Measurements from ENCODE around the gene YWHAG.
A peak's percentile ranks its signal among the peaks of the same experiment; 100 is the strongest.
"Not testable (repeated sequence)": the region's sequence is repeated elsewhere in the genome, so short reads cannot be mapped to it uniquely, and the experiment has no call there.

YWHAG gene

GRCh38 chr7:76397409-76398183 lies 38.8 kb upstream of the YWHAG start:
- TF ChIP-seq FOXK2 (IDR thresholded peaks at IDR 0.05) (no peak), L3MBTL2 (conservative IDR thresholded peaks at IDR 0.05) (peak; percentile 91)
- POLR2A ChIA-PET: no interaction called here
- peak; percentile 65 for DNase-seq (ENCODE audit: extremely low spot score)
- CTCF ChIA-PET: no interaction called here

DNA sequence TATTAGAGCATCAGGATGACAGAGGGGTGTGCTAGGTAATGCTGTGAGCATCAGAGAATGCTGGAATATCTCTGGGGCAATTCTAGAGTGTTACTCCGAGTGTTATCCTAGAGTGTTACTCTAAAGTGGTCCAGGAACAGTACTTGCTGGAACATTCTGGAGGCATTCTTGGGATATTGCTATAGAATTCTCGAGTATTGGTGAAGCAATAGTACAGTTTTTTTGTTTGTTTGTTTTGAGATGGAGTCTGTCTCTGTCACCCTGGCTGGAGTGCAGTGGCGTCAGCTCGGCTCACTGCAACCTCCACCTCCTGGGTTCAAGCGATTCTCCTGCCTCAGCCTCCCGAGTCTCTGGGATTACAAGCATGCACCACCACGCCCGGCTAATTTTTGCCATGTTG lies 38.1 kb upstream of the YWHAG start:
- TF ChIP-seq SUZ12 (IDR thresholded peaks at IDR 0.05): no peak
- TF ChIP-seq LEF1 (IDR thresholded peaks at IDR 0.05; ENCODE audit: borderline replicate concordance): no peak
- no peak for TF ChIP-seq FOXA1 (IDR thresholded peaks at IDR 0.05)
- TF ChIP-seq FOXK2 (IDR thresholded peaks at IDR 0.05): no peak
- TF ChIP-seq NFRKB (IDR thresholded peaks at IDR 0.05): no peak
- TF ChIP-seq FOXM1 (IDR thresholded peaks at IDR 0.05; ENCODE audit: borderline replicate concordance): no peak
- no peak for TF ChIP-seq HDGF (IDR thresholded peaks at IDR 0.05; ENCODE audit: borderline replicate concordance)
- TF ChIP-seq L3MBTL2 (conservative IDR thresholded peaks at IDR 0.05): no peak
- no peak for TF ChIP-seq PKNOX1 (IDR thresholded peaks at IDR 0.05)
- TF ChIP-seq SP1 (IDR thresholded peaks at IDR 0.05): no peak
- no peak for TF ChIP-seq ARNT (IDR thresholded peaks at IDR 0.05)
- no peak for TF ChIP-seq TARDBP (IDR thresholded peaks at IDR 0.05)
- TF ChIP-seq ZNF384 (IDR thresholded peaks at IDR 0.05): no peak
- TF ChIP-seq CTBP1 (IDR thresholded peaks at IDR 0.05; ENCODE audit: borderline replicate concordance): no peak
- TF ChIP-seq ELF4 (IDR thresholded peaks at IDR 0.05): no peak
- TF ChIP-seq BHLHE40 (IDR thresholded peaks at IDR 0.05; ENCODE audit: borderline replicate concordance): no peak
- no peak for DNase-seq (ENCODE audit: extremely low spot score)
- POLR2A ChIA-PET: no interaction called here
- CTCF ChIA-PET: no interaction called here

- TF ChIP-seq FOXK2 (IDR thresholded peaks at IDR 0.05) (no peak), PKNOX1 (IDR thresholded peaks at IDR 0.05) (peak; percentile 59; the same call in 1 of the 2 replicates), FOXA1 (IDR thresholded peaks at IDR 0.05) (no peak), SP1 (IDR thresholded peaks at IDR 0.05) (no peak)
- POLR2A ChIA-PET: interaction anchor here (0.6 kb wide), 1 partner anchor 37 kb away, joined by 4 read pairs; the partner anchor contains the start of gene YWHAG
- CTCF ChIA-PET: no interaction called here
- DNase-seq (ENCODE audit: extremely low spot score): no peak
These were observed 37.4 kb upstream of the YWHAG start for GRCh38 chr7:76395965-76396726.

- DNase-seq (ENCODE audit: extremely low spot score); POLR2A ChIA-PET: not testable (repeated sequence)
- CTCF ChIA-PET: interaction anchor here (0.6 kb wide), 1 partner anchor 36 kb away, joined by 3 read pairs; no protein-coding TSS in a partner anchor
These were observed 36.8 kb upstream of the YWHAG start for GRCh38 chr7:76395605-76395964.

- CTCF ChIA-PET: interaction anchor here (0.6 kb wide), 1 partner anchor 35 kb away, joined by 3 read pairs; no protein-coding TSS in a partner anchor
- no peak for DNase-seq (ENCODE audit: extremely low spot score)
- TF ChIP-seq ELF4 (IDR thresholded peaks at IDR 0.05) (no peak), LEF1 (IDR thresholded peaks at IDR 0.05; ENCODE audit: borderline replicate concordance) (no peak), SP1 (IDR thresholded peaks at IDR 0.05) (no peak), FOXK2 (IDR thresholded peaks at IDR 0.05) (no peak), ZNF384 (IDR thresholded peaks at IDR 0.05) (no peak), SUZ12 (IDR thresholded peaks at IDR 0.05) (no peak), HDGF (IDR thresholded peaks at IDR 0.05; ENCODE audit: borderline replicate concordance) (no peak), TARDBP (IDR thresholded peaks at IDR 0.05) (no peak), ARNT (IDR thresholded peaks at IDR 0.05) (no peak), BHLHE40 (IDR thresholded peaks at IDR 0.05; ENCODE audit: borderline replicate concordance) (no peak), FOXM1 (IDR thresholded peaks at IDR 0.05; ENCODE audit: borderline replicate concordance) (no peak), FOXA1 (IDR thresholded peaks at IDR 0.05) (no peak), L3MBTL2 (conservative IDR thresholded peaks at IDR 0.05) (no peak), NFRKB (IDR thresholded peaks at IDR 0.05) (no peak), PKNOX1 (IDR thresholded peaks at IDR 0.05) (no peak), CTBP1 (IDR thresholded peaks at IDR 0.05; ENCODE audit: borderline replicate concordance) (no peak)
- POLR2A ChIA-PET: interaction anchor here (1.3 kb wide), 1 partner anchor 77 kb away, joined by 5 read pairs; no protein-coding TSS in a partner anchor
These were observed 36.2 kb upstream of the YWHAG start for GRCh38 chr7:76394957-76395356.

- peak; percentile 61; the same call in 1 of the 2 replicates for TF ChIP-seq TARDBP (IDR thresholded peaks at IDR 0.05)
- TF ChIP-seq LEF1 (IDR thresholded peaks at IDR 0.05; ENCODE audit: borderline replicate concordance): 0 out of 2 replicates have a peak, but pooled peaks have one; percentile 45
- TF ChIP-seq FOXK2 (IDR thresholded peaks at IDR 0.05): no peak
- TF ChIP-seq L3MBTL2 (conservative IDR thresholded peaks at IDR 0.05): peak; percentile 83
- no peak for TF ChIP-seq PKNOX1 (IDR thresholded peaks at IDR 0.05)
- peak; percentile 98 for DNase-seq (ENCODE audit: extremely low spot score)
- POLR2A ChIA-PET: interaction anchor here (1.0 to 1.7 kb wide), 4 partner anchors 14 to 75 kb away, joined by 3 to 5 read pairs (median 4); partner anchors contain the start of gene YWHAG
- CTCF ChIA-PET: no interaction called here
These were observed 34.6 kb upstream of the YWHAG start for GRCh38 chr7:76393116-76394031.
